ENCODE data around the gene MTREX.

GRCh38 chr5:55407984-55408383, 100.2 kb downstream of the MTREX start:
- TF ChIP-seq POLR2A (IDR thresholded peaks at IDR 0.05), result no peak
- TF ChIP-seq CTCF (IDR thresholded peaks at IDR 0.05), result no peak

All from testis (tissue), 2 donors.